SKM-1 treated with dmso at 0.1 percent for 144 hours (cell line): ENCODE results near the gene IQGAP1.

Experiments
- DNase-seq: peaks from one replicate; lab custom pipeline; 2025; ENCODE audit not compliant: unreplicated experiment; lab: John Stamatoyannopoulos, UW

IQGAP1 gene

GRCh38 chr15:90375071-90375470 is 13.0 kb upstream of the IQGAP1 start:
- no peak for DNase-seq

- DNase-seq: no peak
Observed at GRCh38 chr15:90376789-90377188, 11.3 kb upstream of the IQGAP1 start.

GRCh38 chr15:90379263-90379662 is 8.8 kb upstream of the IQGAP1 start:
- DNase-seq: no peak

- DNase-seq: no peak
Observed at GRCh38 chr15:90381515-90381914, 6.5 kb upstream of the IQGAP1 start.

- no peak for DNase-seq
Observed at GRCh38 chr15:90382320-90382719, 5.7 kb upstream of the IQGAP1 start.

GRCh38 chr15:90386221-90386620 is 1.8 kb upstream of the IQGAP1 start:
- no peak for DNase-seq

- DNase-seq: peak; percentile 74
Observed at GRCh38 chr15:90388462-90389380, 679 bp downstream of the IQGAP1 start.

GRCh38 chr15:90389513-90389912 is 1.5 kb downstream of the IQGAP1 start:
- DNase-seq: no peak

GRCh38 chr15:90393040-90393439 is 5.0 kb downstream of the IQGAP1 start:
- DNase-seq: no peak

GRCh38 chr15:90394074-90394473 is 6.0 kb downstream of the IQGAP1 start:
- no peak for DNase-seq

- DNase-seq: no peak
Observed at GRCh38 chr15:90394748-90395442, 6.9 kb downstream of the IQGAP1 start.

- DNase-seq: no peak
Observed at GRCh38 chr15:90396321-90396720, 8.3 kb downstream of the IQGAP1 start.

GRCh38 chr15:90400005-90400758 is 12.1 kb downstream of the IQGAP1 start:
- DNase-seq: peak; percentile 47

- DNase-seq: peak; percentile 98
Observed at GRCh38 chr15:90400759-90401314, 12.8 kb downstream of the IQGAP1 start.

- DNase-seq: no peak
Observed at GRCh38 chr15:90401495-90401894, 13.5 kb downstream of the IQGAP1 start.

- DNase-seq: peak; percentile 52
Observed at GRCh38 chr15:90402223-90402622, 14.2 kb downstream of the IQGAP1 start.

- no peak for DNase-seq
Observed at GRCh38 chr15:90402767-90403166, 14.7 kb downstream of the IQGAP1 start.

- no peak for DNase-seq
Observed at GRCh38 chr15:90405055-90405607, 17.1 kb downstream of the IQGAP1 start.

- DNase-seq: no peak
Observed at GRCh38 chr15:90407336-90407735, 19.3 kb downstream of the IQGAP1 start.

GRCh38 chr15:90407871-90408317 is 19.9 kb downstream of the IQGAP1 start:
- DNase-seq: no peak

- DNase-seq: no peak
Observed at GRCh38 chr15:90408657-90409056, 20.6 kb downstream of the IQGAP1 start.
